Heart left ventricle (tissue), 16 donors: ENCODE results near the gene ERH. TPM values are rescaled to one million over a fixed set of nuclear protein-coding genes. Genes with fewer than 3 reads are reported as not detected.

Source experiments
- ATAC-seq, 4 donors: fragments of 200-7000 bp; cut with Tn5 transposase; one replicate each; pipeline ENCODE4 v1.9.1; 2020 to 2022; ENCODE audit warnings: moderate library complexity in 4 of 4, mild to moderate bottlenecking in 3 of 4, moderate number of reproducible peaks in 1 of 4
- DNase-seq, 5 donors: peaks; one replicate each; pipeline ENCODE4 v3.0.0-alpha.2; 2020
- H3K27ac ChIP-seq, 12 donors: fragments of 200-600 bp; sonication (generic) in 4 of 12; one replicate each; pipeline versions ENCODE4 v1.5.0 to v1.8.0; 2016 to 2022; ENCODE audit warnings: mild to moderate bottlenecking in 2 of 12
- H3K27me3 ChIP-seq, 9 donors: fragments of 200-600 bp; sonication (generic) in 2 of 9; one replicate each; pipeline versions ENCODE4 v1.5.1 to v1.8.0; 2016 to 2022; ENCODE audit warnings: mild to moderate bottlenecking in 3 of 9
- H3K36me3 ChIP-seq, 9 donors: fragments of 200-600 bp; sonication (generic) in 2 of 9; one replicate each; pipeline versions ENCODE4 v1.5.0 to v1.8.0; 2018 to 2022; ENCODE audit warnings: mild to moderate bottlenecking in 2 of 9
- H3K4me1 ChIP-seq, 12 donors: fragments of 200-600 bp; sonication (generic) in 4 of 12; one replicate each; pipeline versions ENCODE4 v1.5.0 to v1.8.0; 2016 to 2022; ENCODE audit warnings: mild to moderate bottlenecking in 3 of 12
- H3K4me3 ChIP-seq, 12 donors: fragments of 200-600 bp; sonication (generic) in 4 of 12; one replicate each; pipeline versions ENCODE4 v1.5.0 to v1.8.0; 2017 to 2022; ENCODE audit warnings: mild to moderate bottlenecking in 9 of 12, moderate library complexity in 4 of 12
- H3K9me3 ChIP-seq, 12 donors: fragments of 200-600 bp; sonication (generic) in 4 of 12; one replicate each; pipeline versions ENCODE4 v1.5.0 to v1.8.0; 2016 to 2022; ENCODE audit warnings: mild to moderate bottlenecking in 1 of 12
- POLR2A ChIP-seq, 2 donors: fragments of 450-650 bp; IDR thresholded peaks; one replicate each; pipeline ENCODE4 v1.6.1; 2017; ENCODE audit warnings: antibody characterized with exemption in 2 of 2, mild to moderate bottlenecking in 2 of 2, moderate library complexity in 2 of 2
- WGBS, 4 donors: extraction: QIAGEN DNeasy Blood & Tissue Kit in 2 of 4; methylation state at CpG; one replicate each; pipeline versions ENCODE4 v1.1.5 to v1.1.7; 2013 to 2018; 5-methylcytosine and 5-hydroxymethylcytosine counted together
- intact Hi-C, 10 donors: fragments of 100-400 bp; cut with DNase I; formaldehyde crosslinking; loops; one replicate each; pipeline versions ENCODE4 v1.11.1 to v1.14.2; 2022
- polyA plus RNA-seq, 2 donors: library from polyadenylated mRNA; stranded (reverse); fragments of 200-250 nt; gene quantifications; one replicate each; pipeline ENCODE4 v1.2.3, GENCODE V29; 2013
- total RNA-seq, 9 donors: library from RNA; depleted of rRNA in 2 of 9; stranded (reverse); fragments of >200 nt in 2 of 9; fragmentation: NEBNext Ultra II Directional in 3 of 9; extraction: Animal tissue kit (Norgen Biotek cat#: 25700) in 3 of 9; gene quantifications; one replicate each; pipeline versions ENCODE4 v1.1.0 to v1.2.4, GENCODE V29; 2016 to 2023
- TF ChIP-seq, protein P1 (sequence below), 12 donors: fragments of 200-600 bp; sonication (generic) in 4 of 12; IDR thresholded peaks; one replicate each; pipeline versions ENCODE4 v1.5.0 to v1.8.0; 2018 to 2022; ENCODE audit warnings: antibody characterized with exemption in 12 of 12, mild to moderate bottlenecking in 5 of 12
- donor health status: ischemic (EF 13 %, LVEDD 7.1; RV severe dilation, severe dysfunction).
- donor health status: healthy with polysubstance abuse.
- donor health status: DM: no; HTN: yes; CAD: no.
- donor health status: DM: no; HTN: no; CAD: no.
- donor health status: ischemic (EF 25% LVEDD 6.9; RV normal size, moderate dysfunction).
- donor health status: ischemic (EF 25% LVEDD 5.7; RV mildly dilated, moderate dysfunction).
- donor health status: healthy.
- donor health status: DM: yes; HTN: yes; CAD: no.
- donor health status: ischemic (EF 35%, LVEDD 5.7; RV mildly dilated, moderate dysfunction).
- donor health status: nonischemic (EF 11% LVEDD 7.7; RV severe dilation, severe dysfunction).
- donor health status: DM: yes; HTN: yes; CAD: no.
- donor health status: PGD.
- donor health status: ischemic (EF 29% LVEDD 5.4; RV normal size, mild dysfunction).
- donor health status: nonischemic (EF 23%, LVEDD 6.1; RV moderate dilation, normal function).

The ERH gene
- total and polyA plus RNA-seq, 11 donors, result 44.3 to 147 (median 128) TPM

DNA sequence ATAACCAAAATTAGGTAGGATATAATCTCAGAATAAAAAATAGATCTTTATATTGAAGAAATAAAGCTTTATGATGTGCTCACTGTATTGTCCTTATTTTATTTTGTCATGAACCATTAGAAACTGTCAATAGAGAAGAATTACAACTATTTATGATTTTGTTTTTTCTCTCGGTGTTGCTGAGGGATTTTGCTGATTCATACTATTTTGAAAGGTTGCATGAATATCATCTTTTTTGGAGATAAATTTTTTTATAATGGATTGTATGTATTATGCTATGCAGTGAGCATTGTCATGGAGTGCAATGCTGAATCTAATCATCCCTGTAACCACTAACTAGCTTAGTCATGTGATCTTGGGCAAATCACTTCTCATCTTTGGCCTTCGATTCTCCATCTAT is 15.4 kb upstream of the ERH start:
- DNase-seq (no peak), ATAC-seq (no peak)
- Histone ChIP-seq H3K4me1 (peaks cover 0 to 3% (median 0%) of the 10 kb centered on the region in 12 donors), H3K27ac (no peak overlapping the region), H3K27me3 (no peaks in the 10 kb centered on the region), H3K9me3 (peaks cover 0 to 13% (median 0%) of the 10 kb centered on the region in 12 donors), H3K36me3 (no peaks in the 10 kb centered on the region), H3K4me3 (no peak overlapping the region)
- 87 to 93% (median 90%) methylated on average over 2 of the region's 2 CpGs for WGBS, 4 donors
- TF ChIP-seq POLR2A (IDR thresholded peaks at IDR 0.05), result no peak
- TF ChIP-seq, protein P1, sequence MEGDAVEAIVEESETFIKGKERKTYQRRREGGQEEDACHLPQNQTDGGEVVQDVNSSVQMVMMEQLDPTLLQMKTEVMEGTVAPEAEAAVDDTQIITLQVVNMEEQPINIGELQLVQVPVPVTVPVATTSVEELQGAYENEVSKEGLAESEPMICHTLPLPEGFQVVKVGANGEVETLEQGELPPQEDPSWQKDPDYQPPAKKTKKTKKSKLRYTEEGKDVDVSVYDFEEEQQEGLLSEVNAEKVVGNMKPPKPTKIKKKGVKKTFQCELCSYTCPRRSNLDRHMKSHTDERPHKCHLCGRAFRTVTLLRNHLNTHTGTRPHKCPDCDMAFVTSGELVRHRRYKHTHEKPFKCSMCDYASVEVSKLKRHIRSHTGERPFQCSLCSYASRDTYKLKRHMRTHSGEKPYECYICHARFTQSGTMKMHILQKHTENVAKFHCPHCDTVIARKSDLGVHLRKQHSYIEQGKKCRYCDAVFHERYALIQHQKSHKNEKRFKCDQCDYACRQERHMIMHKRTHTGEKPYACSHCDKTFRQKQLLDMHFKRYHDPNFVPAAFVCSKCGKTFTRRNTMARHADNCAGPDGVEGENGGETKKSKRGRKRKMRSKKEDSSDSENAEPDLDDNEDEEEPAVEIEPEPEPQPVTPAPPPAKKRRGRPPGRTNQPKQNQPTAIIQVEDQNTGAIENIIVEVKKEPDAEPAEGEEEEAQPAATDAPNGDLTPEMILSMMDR (IDR thresholded peaks at IDR 0.05), result no peak
- intact Hi-C loops, result no loop called here

- Histone ChIP-seq H3K9me3 (no peaks in the 10 kb centered on the region), H3K4me3 (no peak overlapping the region), H3K27me3 (no peaks in the 10 kb centered on the region), H3K36me3 (no peaks in the 10 kb centered on the region), H3K27ac (no peak overlapping the region), H3K4me1 (peaks cover 0 to 7% (median 0%) of the 10 kb centered on the region in 12 donors)
- intact Hi-C loops, result no loop called here
- TF ChIP-seq, protein P1 (IDR thresholded peaks at IDR 0.05), result no peak
- no peak for TF ChIP-seq POLR2A (IDR thresholded peaks at IDR 0.05)
- 78 to 89% (median 83%) methylated on average over 2 of the region's 2 CpGs for WGBS, 4 donors
- no peak for DNase-seq
- no peak for ATAC-seq
Observed at GRCh38 chr14:69408331-69408960, 10.3 kb upstream of the ERH start.

DNA sequence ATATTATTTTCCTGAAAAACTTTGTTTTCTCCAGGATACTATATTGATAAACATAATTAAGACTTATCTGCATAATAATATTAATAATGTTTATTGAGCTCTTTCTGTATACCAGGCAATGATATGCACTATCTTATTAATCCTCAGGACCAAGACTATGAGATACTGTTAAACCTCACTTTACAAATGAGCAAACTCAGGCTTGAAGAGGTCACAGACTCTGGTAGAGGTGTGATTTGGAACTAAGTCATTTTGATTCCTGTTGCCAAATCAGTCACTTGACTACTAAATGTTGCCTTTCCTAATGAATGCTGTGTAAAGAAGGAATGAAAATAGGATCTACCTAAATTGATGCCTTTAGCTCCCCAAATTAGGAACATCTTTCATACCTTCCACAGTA is 7.7 kb upstream of the ERH start:
- Histone ChIP-seq H3K4me3 (no peak overlapping the region), H3K4me1 (peaks cover 0 to 19% (median 11%) of the 10 kb centered on the region in 12 donors), H3K27me3 (no peaks in the 10 kb centered on the region), H3K27ac (no peak overlapping the region), H3K36me3 (no peaks in the 10 kb centered on the region), H3K9me3 (no peaks in the 10 kb centered on the region)
- DNase-seq, result no peak
- intact Hi-C loops, result no loop called here
- no peak for ATAC-seq
- TF ChIP-seq, protein P1 (IDR thresholded peaks at IDR 0.05), result no peak
- TF ChIP-seq POLR2A (IDR thresholded peaks at IDR 0.05), result no peak

GRCh38 chr14:69404883-69405282 is 6.8 kb upstream of the ERH start:
- no peaks in the 10 kb centered on the region for H3K9me3 ChIP-seq
- intact Hi-C loops, result no loop called here
- H3K4me1 ChIP-seq, result peaks cover under 1 to 28% (median 20%) of the 10 kb centered on the region in 12 donors
- DNase-seq, result no peak
- 93 to 97% (median 93%) methylated on average over 5 of the region's 5 CpGs for WGBS, 4 donors
- no peak for TF ChIP-seq POLR2A (IDR thresholded peaks at IDR 0.05)
- TF ChIP-seq, protein P1 (IDR thresholded peaks at IDR 0.05), result no peak
- H3K27me3 ChIP-seq, result no peaks in the 10 kb centered on the region
- H3K36me3 ChIP-seq, result no peaks in the 10 kb centered on the region
- no peak overlapping the region for H3K27ac ChIP-seq
- ATAC-seq, result no peak
- no peak overlapping the region for H3K4me3 ChIP-seq
